Effector memory CD8-positive, alpha-beta T cell (primary cell): ENCODE data around the gene XPO5.
A peak's percentile ranks its signal among the peaks of the same experiment; 100 is the strongest.
"Not testable (repeated sequence)": the region's sequence is repeated elsewhere in the genome, so short reads cannot be mapped to it uniquely, and the experiment has no call there.

Experiments used
- ATAC-seq: fragments of 150-1000 bp; cut with Tn5 transposase; replicated peaks from 2 replicates; pipeline ENCODE4 v1.10.0; 2021; ENCODE audit warnings: mild to moderate bottlenecking, moderate library complexity
- DNase-seq, 3 experiments: peaks; one replicate each; pipeline ENCODE4 v3.0.0; 2021
- H3K27ac Mint-ChIP-seq, 2 donors: one replicate each; pipeline ENCODE4 v1.8.0; 2022; ENCODE audit warnings: mild to moderate bottlenecking in 2 of 2, mixed read lengths in 2 of 2, moderate library complexity in 2 of 2
- H3K27me3 Mint-ChIP-seq, 2 donors: one replicate each; pipeline ENCODE4 v1.8.0; 2022; ENCODE audit warnings: mixed read lengths in 2 of 2
- H3K36me3 Mint-ChIP-seq: one replicate; pipeline ENCODE4 v1.8.0; 2022; ENCODE audit warnings: mild to moderate bottlenecking, moderate library complexity, mixed read lengths; ENCODE audit not compliant: insufficient read depth
- H3K4me1 Mint-ChIP-seq, 2 donors: one replicate each; pipeline ENCODE4 v1.8.0; 2022; ENCODE audit warnings: low read depth in 2 of 2, mixed read lengths in 2 of 2
- H3K4me3 Mint-ChIP-seq, 2 donors: one replicate each; pipeline ENCODE4 v1.8.0; 2022; ENCODE audit warnings: mild to moderate bottlenecking in 2 of 2, mixed read lengths in 2 of 2, moderate library complexity in 2 of 2
- H3K9me3 Mint-ChIP-seq, 2 donors: one replicate each; pipeline ENCODE4 v1.8.0; 2022; ENCODE audit warnings: mixed read lengths in 2 of 2

Gene XPO5

DNA sequence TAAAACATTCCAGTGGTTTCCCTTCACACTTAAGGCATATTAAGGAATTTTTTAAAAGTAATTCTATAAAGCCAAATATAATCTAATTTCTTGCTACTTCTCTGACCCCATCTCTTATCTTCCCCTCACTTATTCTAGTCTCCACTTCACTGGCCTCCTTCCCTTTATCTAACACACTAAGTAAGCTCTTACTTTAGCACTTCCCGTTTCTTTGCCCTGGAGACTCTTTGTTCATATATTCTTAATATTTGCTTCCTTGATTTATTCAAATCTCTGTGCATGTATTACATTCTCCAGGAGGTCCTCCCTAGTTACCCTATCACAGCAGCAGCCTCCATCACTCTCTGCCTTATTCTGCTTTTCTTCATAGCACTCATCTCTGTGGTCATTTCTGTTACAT is 33.0 kb upstream of the XPO5 start:
- ATAC-seq, result no peak

GRCh38 chr6:43608310-43608763 is 32.5 kb upstream of the XPO5 start:
- ATAC-seq (peak; percentile 44), DNase-seq (peak; percentile 44 to 56 (median 48))
- Mint-ChIP-seq H3K4me1 (peaks cover 5% of the 10 kb centered on the region in 2 donors), H3K27ac (peak overlapping the region in 1 of 2 donors; percentile 33), H3K27me3 (no peaks in the 10 kb centered on the region), H3K4me3 (no peak overlapping the region), H3K9me3 (no peaks in the 10 kb centered on the region), H3K36me3 (peaks cover 61% of the 10 kb centered on the region)

More for the DNA sequence above, 33.0 kb upstream of the XPO5 start:
- H3K4me1 Mint-ChIP-seq, result peaks cover 5% of the 10 kb centered on the region in 2 donors
- H3K27ac Mint-ChIP-seq, result peak overlapping the region in 1 of 2 donors; percentile 33
- no peaks in the 10 kb centered on the region for H3K27me3 Mint-ChIP-seq
- no peak for DNase-seq
- H3K4me3 Mint-ChIP-seq, result no peak overlapping the region
- H3K36me3 Mint-ChIP-seq, result peaks cover 61% of the 10 kb centered on the region
- no peaks in the 10 kb centered on the region for H3K9me3 Mint-ChIP-seq

DNA sequence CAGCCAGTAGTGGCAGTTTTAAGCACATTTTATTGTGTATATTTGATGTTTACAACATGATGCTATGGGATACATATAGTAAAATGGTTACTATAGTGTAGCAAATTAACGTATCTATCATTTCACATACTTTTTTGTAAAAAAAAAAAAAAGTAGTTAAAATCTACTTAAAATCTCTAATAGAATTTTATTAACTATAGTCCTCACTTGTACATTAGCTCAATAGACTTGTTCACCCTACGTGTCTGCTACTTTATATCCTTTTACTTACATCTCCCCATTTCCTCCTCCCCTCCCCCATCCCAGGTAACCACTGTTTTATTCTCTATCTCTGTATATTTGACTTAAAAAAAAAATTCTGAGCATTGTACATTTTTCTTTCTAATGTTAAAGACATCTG is 30.2 kb upstream of the XPO5 start:
- no peak for DNase-seq
- Mint-ChIP-seq H3K36me3 (peaks cover 61% of the 10 kb centered on the region), H3K4me1 (peaks cover 5% of the 10 kb centered on the region in 2 donors), H3K9me3 (no peaks in the 10 kb centered on the region), H3K27me3 (no peaks in the 10 kb centered on the region), H3K4me3 (no peak overlapping the region), H3K27ac (no peak overlapping the region)
- ATAC-seq, result no peak

DNA sequence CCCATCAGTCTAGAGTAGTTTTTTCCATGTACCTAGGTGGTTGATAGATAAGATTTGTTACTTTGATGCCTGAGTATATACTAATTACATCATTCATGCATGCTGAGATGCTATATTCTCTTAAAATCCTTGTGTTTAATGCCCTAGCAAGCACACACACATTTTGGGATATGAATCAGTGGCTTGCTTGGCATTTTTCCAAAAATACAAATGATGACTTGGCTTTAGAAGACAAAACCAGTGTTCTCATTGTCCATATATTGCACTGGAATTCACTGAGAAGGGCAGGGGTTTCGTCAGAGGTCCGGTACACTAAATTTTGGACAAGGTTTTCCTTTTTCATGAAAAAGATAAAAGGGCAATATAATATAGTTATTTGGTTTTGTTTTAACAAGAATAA is 28.3 kb upstream of the XPO5 start:
- Mint-ChIP-seq H3K36me3 (peaks cover 55% of the 10 kb centered on the region), H3K27ac (peak overlapping the region in 1 of 2 donors; percentile 23), H3K4me3 (no peak overlapping the region), H3K27me3 (no peaks in the 10 kb centered on the region), H3K4me1 (peaks cover 5% of the 10 kb centered on the region in 2 donors), H3K9me3 (no peaks in the 10 kb centered on the region)
- no peak for ATAC-seq
- no peak for DNase-seq

GRCh38 chr6:43600595-43600994 is 24.8 kb upstream of the XPO5 start:
- H3K36me3 Mint-ChIP-seq, result peaks cover 62% of the 10 kb centered on the region
- H3K9me3 Mint-ChIP-seq, result no peaks in the 10 kb centered on the region
- no peak overlapping the region for H3K4me3 Mint-ChIP-seq
- H3K27ac Mint-ChIP-seq, result no peak overlapping the region
- no peak for ATAC-seq
- no peaks in the 10 kb centered on the region for H3K27me3 Mint-ChIP-seq
- DNase-seq, result no peak
- H3K4me1 Mint-ChIP-seq, result no peaks in the 10 kb centered on the region

- Mint-ChIP-seq H3K27me3 (no peaks in the 10 kb centered on the region), H3K27ac (no peak overlapping the region), H3K4me1 (no peaks in the 10 kb centered on the region), H3K36me3 (peaks cover 45% of the 10 kb centered on the region), H3K4me3 (no peak overlapping the region), H3K9me3 (no peaks in the 10 kb centered on the region)
- ATAC-seq, result no peak
- no peak for DNase-seq
Observed at GRCh38 chr6:43593938-43594337, 18.1 kb upstream of the XPO5 start.

GRCh38 chr6:43589564-43589963 is 13.7 kb upstream of the XPO5 start:
- ATAC-seq, H3K4me3 Mint-ChIP-seq, H3K27ac Mint-ChIP-seq, H3K4me1 Mint-ChIP-seq, DNase-seq, H3K27me3 Mint-ChIP-seq, H3K9me3 Mint-ChIP-seq: not testable (repeated sequence)
- peaks cover 39% of the 10 kb centered on the region for H3K36me3 Mint-ChIP-seq

DNA sequence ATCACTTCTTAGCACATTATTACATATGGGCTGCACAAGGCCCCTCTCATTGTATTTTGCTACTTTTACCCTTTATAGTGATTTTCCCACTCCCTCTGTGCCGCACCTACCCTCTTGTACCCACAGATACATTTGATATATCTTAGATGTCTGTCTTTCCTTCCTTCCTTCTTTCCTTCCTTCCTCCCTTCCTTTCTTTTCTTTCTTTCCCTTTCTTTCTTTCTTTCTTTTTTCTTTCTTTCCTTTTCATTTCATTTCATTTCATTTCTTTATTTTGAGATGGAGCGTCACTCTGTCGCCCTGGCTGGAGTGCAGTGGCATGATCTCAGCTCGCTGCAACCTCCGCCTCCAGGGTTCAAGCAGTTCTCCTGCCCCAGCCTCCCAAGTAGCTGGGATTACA is 12.4 kb upstream of the XPO5 start:
- H3K36me3 Mint-ChIP-seq, result peaks cover 44% of the 10 kb centered on the region
- peak overlapping the region in 1 of 2 donors; percentile 83 for H3K27ac Mint-ChIP-seq
- DNase-seq, result no peak
- ATAC-seq, result no peak
- H3K9me3 Mint-ChIP-seq, result no peaks in the 10 kb centered on the region
- H3K4me3 Mint-ChIP-seq, result no peak overlapping the region
- no peaks in the 10 kb centered on the region for H3K27me3 Mint-ChIP-seq
- peaks cover 13% of the 10 kb centered on the region in 2 donors for H3K4me1 Mint-ChIP-seq

DNA sequence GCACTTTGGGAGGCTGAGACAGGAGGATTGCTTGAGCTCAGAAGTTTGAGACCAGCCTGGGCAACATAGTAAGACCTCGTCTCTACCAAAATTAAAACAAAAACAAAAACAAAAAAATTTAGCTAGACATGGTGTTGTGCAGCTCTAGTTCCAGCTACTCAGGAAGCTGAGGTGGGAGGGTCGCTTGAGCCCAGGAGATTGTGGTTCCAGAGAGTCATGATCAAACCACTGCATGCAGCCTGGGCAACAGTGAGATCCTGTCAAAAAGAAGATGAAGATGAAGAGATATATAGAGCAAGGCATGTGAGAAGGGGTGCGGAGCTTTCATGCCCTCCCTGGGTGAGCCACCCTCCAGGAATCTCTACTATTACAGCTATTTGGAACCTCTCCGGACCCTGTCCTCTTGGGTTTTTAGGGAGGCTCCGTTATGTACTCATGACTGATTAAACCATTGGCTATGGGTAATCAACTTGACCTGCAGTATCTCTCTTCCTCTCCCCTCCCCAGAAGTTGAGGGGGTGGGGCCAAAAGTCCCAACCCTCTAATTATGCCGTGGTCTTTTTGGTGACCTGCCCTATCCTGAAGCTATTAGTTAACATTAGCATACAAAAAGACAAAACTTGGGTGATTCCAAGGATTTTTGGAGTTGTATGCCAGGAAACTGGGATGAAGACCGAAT is 9.2 kb upstream of the XPO5 start:
- H3K27ac Mint-ChIP-seq, result peak overlapping the region; percentile 84 to 91
- H3K9me3 Mint-ChIP-seq, result no peaks in the 10 kb centered on the region
- H3K4me1 Mint-ChIP-seq, result peaks cover 13% of the 10 kb centered on the region in 2 donors
- no peak for DNase-seq
- no peaks in the 10 kb centered on the region for H3K27me3 Mint-ChIP-seq
- H3K36me3 Mint-ChIP-seq, result peaks cover 42% of the 10 kb centered on the region
- peak; percentile 80 for ATAC-seq
- peak overlapping the region; percentile 20 to 62 for H3K4me3 Mint-ChIP-seq

- ATAC-seq (no peak), DNase-seq (no peak)
- Mint-ChIP-seq H3K27me3 (no peaks in the 10 kb centered on the region), H3K27ac (peak overlapping the region in 1 of 2 donors; percentile 26), H3K4me3 (no peak overlapping the region), H3K36me3 (peaks cover 25% of the 10 kb centered on the region), H3K9me3 (no peaks in the 10 kb centered on the region), H3K4me1 (peaks cover 23 to 26% of the 10 kb centered on the region in 2 donors)
Observed at GRCh38 chr6:43582911-43583310, 7.1 kb upstream of the XPO5 start.

DNA sequence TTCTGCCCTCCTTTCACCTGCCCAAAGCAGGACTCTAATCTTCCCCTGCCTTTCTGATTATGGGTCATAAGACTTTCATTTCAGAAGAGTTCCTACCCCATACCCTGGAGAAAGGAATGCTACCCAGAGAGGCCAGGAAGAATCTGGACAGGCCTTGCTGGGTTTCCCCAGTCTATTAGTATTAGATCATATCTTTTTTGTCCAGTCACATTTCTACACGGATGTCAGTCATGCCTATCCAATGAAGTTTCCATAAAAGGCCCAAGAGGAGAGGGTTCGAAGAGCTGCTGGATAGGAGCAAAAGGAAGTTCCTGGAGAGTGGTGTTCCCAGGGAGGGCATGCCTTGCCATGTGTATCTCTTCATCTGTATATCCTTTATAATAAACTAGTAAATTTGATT is 3.3 kb upstream of the XPO5 start:
- ATAC-seq (no peak), DNase-seq (no peak)
- Mint-ChIP-seq H3K27me3 (no peaks in the 10 kb centered on the region), H3K4me1 (peaks cover 31 to 34% of the 10 kb centered on the region in 2 donors), H3K4me3 (no peak overlapping the region), H3K36me3 (peaks cover 29% of the 10 kb centered on the region), H3K9me3 (no peaks in the 10 kb centered on the region), H3K27ac (peak overlapping the region in 1 of 2 donors; percentile 84)

- Mint-ChIP-seq H3K9me3 (no peaks in the 10 kb centered on the region), H3K4me3 (no peak overlapping the region), H3K4me1 (peaks cover 30 to 32% of the 10 kb centered on the region in 2 donors), H3K36me3 (peaks cover 25% of the 10 kb centered on the region), H3K27me3 (no peaks in the 10 kb centered on the region), H3K27ac (peak overlapping the region in 1 of 2 donors; percentile 84)
- no peak for DNase-seq
- ATAC-seq, result no peak
Observed at GRCh38 chr6:43578748-43579147, 2.9 kb upstream of the XPO5 start.

- no peak for ATAC-seq
Observed at GRCh38 chr6:43575105-43575771, 600 bp downstream of the XPO5 start.

GRCh38 chr6:43572015-43572414 is 3.8 kb downstream of the XPO5 start:
- Mint-ChIP-seq H3K36me3 (peaks cover 57% of the 10 kb centered on the region), H3K4me3 (no peak overlapping the region), H3K27ac (peak overlapping the region in 1 of 2 donors; percentile 19), H3K4me1 (peaks cover 11 to 14% of the 10 kb centered on the region in 2 donors), H3K27me3 (no peaks in the 10 kb centered on the region), H3K9me3 (no peaks in the 10 kb centered on the region)
- ATAC-seq, result no peak
- no peak for DNase-seq

More at GRCh38 chr6:43575105-43575771, 600 bp downstream of the XPO5 start:
- no peaks in the 10 kb centered on the region for H3K9me3 Mint-ChIP-seq
- peak overlapping the region; percentile 94 to 96 for H3K27ac Mint-ChIP-seq
- no peaks in the 10 kb centered on the region for H3K27me3 Mint-ChIP-seq
- no peak for DNase-seq
- H3K4me1 Mint-ChIP-seq, result peaks cover 26 to 32% of the 10 kb centered on the region in 2 donors
- peak overlapping the region; percentile 98 to 99 for H3K4me3 Mint-ChIP-seq
- peaks cover 29% of the 10 kb centered on the region for H3K36me3 Mint-ChIP-seq
